ENCODE measurements around the gene B3GALT5.

- TF ChIP-seq CTCF (optimal IDR thresholded peaks at IDR 0.05 in 1 of 3, IDR thresholded peaks at IDR 0.05 in 1 of 3, conservative IDR thresholded peaks at IDR 0.05 in 1 of 3; ENCODE audit: extremely low read depth in 1 of 3, insufficient read depth in 2 of 3, low read length in 3 of 3): no peak
- no peak for TF ChIP-seq EZH2 (IDR thresholded peaks at IDR 0.05; ENCODE audit: low read length)
Observed at GRCh38 chr21:39661121-39661520, 48.4 kb downstream of the B3GALT5 start.
